HEK293T (cell line): Measurements from ENCODE around the gene PTPRA.

Experiments used
- FOXA1 ChIP-seq: fragments of 450-650 bp; IDR thresholded peaks from 2 replicates; pipeline ENCODE4 v1.6.1; 2016; ENCODE audit warnings: mild to moderate bottlenecking
- FOXK2 ChIP-seq: fragments of 450-650 bp; IDR thresholded peaks from 2 replicates; pipeline ENCODE4 v1.6.1; 2016; ENCODE audit warnings: mild to moderate bottlenecking
- L3MBTL2 ChIP-seq: fragments of 450-650 bp; conservative IDR thresholded peaks from 2 replicates; pipeline ENCODE4 v1.6.1; 2016; ENCODE audit warnings: mild to moderate bottlenecking

DNA sequence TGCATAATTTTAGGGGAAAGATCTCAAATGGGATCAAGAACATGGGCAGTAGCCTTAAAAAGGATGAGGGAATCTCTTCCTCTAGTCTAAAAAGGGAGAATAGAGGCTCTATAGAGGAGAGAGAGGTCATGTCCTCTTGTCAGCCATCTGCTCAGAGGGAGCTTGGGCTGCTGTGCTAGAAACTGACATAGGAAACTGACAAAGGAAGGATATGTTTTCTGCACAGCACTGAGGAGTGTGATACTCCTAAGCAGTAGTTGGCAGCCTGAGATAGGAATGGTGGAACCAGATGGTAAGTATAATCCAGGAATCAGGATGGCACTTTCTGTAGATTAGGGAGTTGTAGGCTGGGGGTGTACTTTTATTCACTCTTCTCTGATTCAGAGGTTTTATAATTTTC is 59.2 kb downstream of the PTPRA start:
- TF ChIP-seq FOXK2: no peak
- no peak for TF ChIP-seq L3MBTL2
- TF ChIP-seq FOXA1: no peak
